GM23338 (cell line): ENCODE results near the gene SLC9A3. TPM values are rescaled to one million over a fixed set of nuclear protein-coding genes. Genes with fewer than 3 reads are reported as not detected.

Experiments used
- ATAC-seq: fragments of 200-7000 bp; cut with Tn5 transposase; 3 replicates; pipeline ENCODE4 v1.9.1; 2020
- DNase-seq: peaks from one replicate; pipeline ENCODE4 v3.0.0-alpha.2; 2015; ENCODE audit warnings: low spot score
- H2AFZ ChIP-seq: fragments of 200-600 bp; sonication (generic); 2 replicates; pipeline ENCODE4 v1.8.0; 2016; ENCODE audit warnings: antibody characterized with exemption, mild to moderate bottlenecking, moderate library complexity
- H3F3A ChIP-seq: fragments of 200-600 bp; sonication (generic); replicated peaks from 2 replicates; pipeline ENCODE4 v1.8.0; 2017; ENCODE audit warnings: antibody characterized with exemption, mixed run types, low read depth
- H3K27ac ChIP-seq: fragments of 200-600 bp; sonication (generic); 2 replicates; pipeline ENCODE4 v1.6.1; 2016; ENCODE audit warnings: low read depth
- H3K27me3 ChIP-seq: fragments of 200-600 bp; sonication (generic); 2 replicates; pipeline ENCODE4 v1.8.0; 2016; ENCODE audit warnings: mild to moderate bottlenecking, mixed run types, moderate library complexity; ENCODE audit not compliant: insufficient read depth
- H3K36me3 ChIP-seq: fragments of 200-600 bp; sonication (generic); 2 replicates; pipeline ENCODE4 v1.8.0; 2016; ENCODE audit warnings: mild to moderate bottlenecking; ENCODE audit not compliant: insufficient read depth
- H3K4me1 ChIP-seq: fragments of 200-600 bp; sonication (generic); 2 replicates; pipeline ENCODE4 v1.8.0; 2016; ENCODE audit warnings: mild to moderate bottlenecking, moderate library complexity; ENCODE audit not compliant: insufficient read depth
- H3K4me2 ChIP-seq: fragments of 200-600 bp; sonication (generic); 2 replicates; pipeline ENCODE4 v1.7.1; 2017; ENCODE audit warnings: mixed run types
- H3K4me3 ChIP-seq: fragments of 200-600 bp; sonication (generic); 2 replicates; pipeline ENCODE4 v1.6.1; 2016; ENCODE audit warnings: mixed run types
- H3K79me2 ChIP-seq: fragments of 200-600 bp; sonication (generic); replicated peaks from 2 replicates; pipeline ENCODE4 v1.8.0; 2017; ENCODE audit warnings: mild to moderate bottlenecking; ENCODE audit not compliant: insufficient read depth
- H3K9me2 ChIP-seq: fragments of 200-600 bp; sonication (generic); 2 replicates; pipeline ENCODE4 v1.8.0; 2017; ENCODE audit not compliant: insufficient read depth
- H4K20me1 ChIP-seq: fragments of 200-600 bp; sonication (generic); replicated peaks from 2 replicates; pipeline ENCODE4 v1.8.0; 2017; ENCODE audit warnings: mild to moderate bottlenecking; ENCODE audit not compliant: insufficient read depth
- H3K27ac Mint-ChIP-seq: 2 replicates; pipeline ENCODE4 v1.8.0; 2020; ENCODE audit warnings: inconsistent platforms, mild to moderate bottlenecking, moderate library complexity, mixed read lengths
- H3K27me3 Mint-ChIP-seq: 3 replicates; pipeline ENCODE4 v1.8.0; 2022; ENCODE audit warnings: low read depth, mild to moderate bottlenecking, moderate library complexity, mixed read lengths, inconsistent platforms; ENCODE audit not compliant: insufficient read depth, poor library complexity
- H3K36me3 Mint-ChIP-seq: 3 replicates; pipeline ENCODE4 v1.8.0; 2021; ENCODE audit warnings: low read depth, mild to moderate bottlenecking, inconsistent platforms, moderate library complexity, mixed read lengths
- H3K4me1 Mint-ChIP-seq: 3 replicates; pipeline ENCODE4 v1.8.0; 2020; ENCODE audit warnings: mild to moderate bottlenecking, inconsistent platforms, mixed read lengths
- H3K4me3 Mint-ChIP-seq: 3 replicates; pipeline ENCODE4 v1.8.0; 2021; ENCODE audit warnings: moderate library complexity, mild to moderate bottlenecking, inconsistent platforms, mixed read lengths
- H3K9me3 Mint-ChIP-seq: 3 replicates; pipeline ENCODE4 v1.8.0; 2020; ENCODE audit warnings: moderate library complexity, mild to moderate bottlenecking, inconsistent platforms, mixed read lengths
- CREB1 ChIP-seq: fragments of 250-450 bp; sonication (Bioruptor Pico); IDR thresholded peaks from 2 replicates; pipeline ENCODE4 v1.5.0; 2020; ENCODE audit warnings: low read depth, mild to moderate bottlenecking, moderate library complexity
- CTCF ChIP-seq, 2 experiments: fragments of 200-600 bp in 1 of 2; sonication (generic) in 1 of 2; conservative IDR thresholded peaks; 2 replicates each; pipeline versions ENCODE4 v1.5.1 to v1.6.1; 2016 to 2017; ENCODE audit warnings: antibody characterized with exemption in 2 of 2, low read depth in 2 of 2, mild to moderate bottlenecking in 2 of 2, moderate library complexity in 1 of 2
- ETS1 ChIP-seq: IDR thresholded peaks from 2 replicates; pipeline ENCODE4 v1.6.1; 2016; ENCODE audit warnings: antibody characterized with exemption
- EZH2 ChIP-seq: fragments of 200-600 bp; sonication (generic); IDR thresholded peaks from one replicate; pipeline ENCODE4 v1.8.0; 2017; ENCODE audit warnings: antibody characterized with exemption, mild to moderate bottlenecking, low read depth; ENCODE audit not compliant: unreplicated experiment
- EZH2phosphoT487 ChIP-seq: fragments of 200-600 bp; sonication (generic); IDR thresholded peaks from one replicate; pipeline ENCODE4 v1.8.1; 2018; ENCODE audit warnings: antibody characterized with exemption; ENCODE audit not compliant: unreplicated experiment
- JUNB ChIP-seq: IDR thresholded peaks from one replicate; pipeline ENCODE4 v1.6.1; 2016; ENCODE audit warnings: antibody characterized with exemption; ENCODE audit not compliant: unreplicated experiment
- NANOG ChIP-seq: IDR thresholded peaks from 2 replicates; pipeline ENCODE4 v1.6.1; 2016; ENCODE audit warnings: antibody characterized with exemption, borderline replicate concordance
- POLR2AphosphoS5 ChIP-seq: IDR thresholded peaks from 2 replicates; pipeline ENCODE4 v1.6.1; 2016; ENCODE audit warnings: antibody characterized with exemption, low read depth
- REST ChIP-seq: IDR thresholded peaks from one replicate; pipeline ENCODE4 v1.6.1; 2018; ENCODE audit warnings: antibody characterized with exemption; ENCODE audit not compliant: unreplicated experiment
- STAT1 ChIP-seq: IDR thresholded peaks from one replicate; pipeline ENCODE4 v1.6.1; 2016; ENCODE audit warnings: antibody characterized with exemption; ENCODE audit not compliant: unreplicated experiment
- ZNF114 ChIP-seq: fragments of 250-450 bp; sonication (Bioruptor Pico); IDR thresholded peaks from 2 replicates; pipeline ENCODE4 v1.5.0; 2020; ENCODE audit warnings: mild to moderate bottlenecking, moderate library complexity
- ZNF331 ChIP-seq: fragments of 250-450 bp; sonication (Bioruptor Pico); IDR thresholded peaks from 2 replicates; pipeline ENCODE4 v1.5.0; 2020; ENCODE audit warnings: low read depth, mild to moderate bottlenecking, moderate library complexity
- ZNF462 ChIP-seq: fragments of 250-450 bp; sonication (Bioruptor Pico); IDR thresholded peaks from 2 replicates; pipeline ENCODE4 v1.5.0; 2020; ENCODE audit warnings: mild to moderate bottlenecking, moderate library complexity
- polyA plus RNA-seq: library from polyadenylated mRNA; unstranded; fragments of >200 nt; fragmentation: Nextera tagmentation; extraction: Ambion mirVana; gene quantifications from 2 replicates; pipeline ENCODE4 v1.2.1, GENCODE V29; 2016
- total RNA-seq: library from RNA; depleted of rRNA; stranded (reverse); fragments of >200 nt; shearing (Covaris generic); gene quantifications from 2 replicates; pipeline ENCODE4 v1.2.3, GENCODE V29; 2014

Gene SLC9A3
- total and polyA plus RNA-seq, 2 experiments from 2014 or later, result 0.39 to 3.1 TPM

- Mint-ChIP-seq H3K4me3 (no peak overlapping the region; the same call in 2 of the 3 replicates), H3K4me1 (peaks cover 3% of the 10 kb centered on the region; the same call in 2 of the 3 replicates), H3K27me3 (peaks cover 16% of the 10 kb centered on the region), H3K27ac (no peak overlapping the region), H3K36me3 (no peaks in the 10 kb centered on the region; the same call in 2 of the 3 replicates), H3K9me3 (0 out of 3 replicates have a peak, but pooled peaks cover 3% of the 10 kb centered on the region)
- H3K27ac ChIP-seq, result no peak overlapping the region
- H3K4me1 ChIP-seq, result peaks cover 6% of the 10 kb centered on the region; the same call in 1 of the 2 replicates
- H3K4me2 ChIP-seq, result no peak overlapping the region
- no peaks in the 10 kb centered on the region for H3F3A ChIP-seq
- no peak overlapping the region for H2AFZ ChIP-seq
- no peaks in the 10 kb centered on the region for H3K9me2 ChIP-seq
- no peaks in the 10 kb centered on the region for H3K27me3 ChIP-seq
- no peak for TF ChIP-seq NANOG
- TF ChIP-seq ZNF114 (CRISPR knock-in tag), result no peak
- no peak for TF ChIP-seq JUNB
- TF ChIP-seq CTCF (conservative IDR thresholded peaks at IDR 0.05; ENCODE audit: low read depth in 2 of 2), result no peak
- no peak for TF ChIP-seq EZH2phosphoT487
- no peak for TF ChIP-seq ZNF462 (CRISPR knock-in tag)
- no peak for TF ChIP-seq EZH2
- TF ChIP-seq STAT1, result no peak
- no peak for TF ChIP-seq ETS1
- no peak for TF ChIP-seq POLR2AphosphoS5
- TF ChIP-seq CREB1 (CRISPR knock-in tag), result no peak
- no peak for TF ChIP-seq REST
- no peak for TF ChIP-seq ZNF331 (CRISPR knock-in tag)
- no peak overlapping the region for H3K4me3 ChIP-seq
- no peaks in the 10 kb centered on the region for H3K36me3 ChIP-seq
- H3K79me2 ChIP-seq, result peaks cover 15% of the 10 kb centered on the region
- ATAC-seq (no peak), DNase-seq (no peak)
- no peaks in the 10 kb centered on the region for H4K20me1 ChIP-seq
Measured at GRCh38 chr5:440401-441201, 83.6 kb downstream of the SLC9A3 start.
